Heart left ventricle (tissue), 16 donors: ENCODE results near the gene MED10. TPM values are rescaled to one million over a fixed set of nuclear protein-coding genes. Genes with fewer than 3 reads are reported as not detected.
"Not testable (repeated sequence)": the region's sequence is repeated elsewhere in the genome, so short reads cannot be mapped to it uniquely, and the experiment has no call there.

ENCODE experiments used
- ATAC-seq, 4 donors: fragments of 200-7000 bp; cut with Tn5 transposase; one replicate each; pipeline ENCODE4 v1.9.1; 2020 to 2022; ENCODE audit warnings: moderate library complexity in 4 of 4, mild to moderate bottlenecking in 3 of 4, moderate number of reproducible peaks in 1 of 4
- DNase-seq, 5 donors: peaks; one replicate each; pipeline ENCODE4 v3.0.0-alpha.2; 2020
- H3K27ac ChIP-seq, 12 donors: fragments of 200-600 bp; sonication (generic) in 4 of 12; one replicate each; pipeline versions ENCODE4 v1.5.0 to v1.8.0; 2016 to 2022; ENCODE audit warnings: mild to moderate bottlenecking in 2 of 12
- H3K27me3 ChIP-seq, 9 donors: fragments of 200-600 bp; sonication (generic) in 2 of 9; one replicate each; pipeline versions ENCODE4 v1.5.1 to v1.8.0; 2016 to 2022; ENCODE audit warnings: mild to moderate bottlenecking in 3 of 9
- H3K36me3 ChIP-seq, 9 donors: fragments of 200-600 bp; sonication (generic) in 2 of 9; one replicate each; pipeline versions ENCODE4 v1.5.0 to v1.8.0; 2018 to 2022; ENCODE audit warnings: mild to moderate bottlenecking in 2 of 9
- H3K4me1 ChIP-seq, 12 donors: fragments of 200-600 bp; sonication (generic) in 4 of 12; one replicate each; pipeline versions ENCODE4 v1.5.0 to v1.8.0; 2016 to 2022; ENCODE audit warnings: mild to moderate bottlenecking in 3 of 12
- H3K4me3 ChIP-seq, 12 donors: fragments of 200-600 bp; sonication (generic) in 4 of 12; one replicate each; pipeline versions ENCODE4 v1.5.0 to v1.8.0; 2017 to 2022; ENCODE audit warnings: mild to moderate bottlenecking in 9 of 12, moderate library complexity in 4 of 12
- H3K9me3 ChIP-seq, 12 donors: fragments of 200-600 bp; sonication (generic) in 4 of 12; one replicate each; pipeline versions ENCODE4 v1.5.0 to v1.8.0; 2016 to 2022; ENCODE audit warnings: mild to moderate bottlenecking in 1 of 12
- CTCF ChIP-seq, 12 donors: fragments of 200-600 bp; sonication (generic) in 4 of 12; IDR thresholded peaks; one replicate each; pipeline versions ENCODE4 v1.5.0 to v1.8.0; 2018 to 2022; ENCODE audit warnings: antibody characterized with exemption in 12 of 12, mild to moderate bottlenecking in 5 of 12
- POLR2A ChIP-seq, 2 donors: fragments of 450-650 bp; IDR thresholded peaks; one replicate each; pipeline ENCODE4 v1.6.1; 2017; ENCODE audit warnings: antibody characterized with exemption in 2 of 2, mild to moderate bottlenecking in 2 of 2, moderate library complexity in 2 of 2
- WGBS, 4 donors: extraction: QIAGEN DNeasy Blood & Tissue Kit in 2 of 4; methylation state at CpG; one replicate each; pipeline versions ENCODE4 v1.1.5 to v1.1.7; 2013 to 2018; 5-methylcytosine and 5-hydroxymethylcytosine counted together
- intact Hi-C, 10 donors: fragments of 100-400 bp; cut with DNase I; formaldehyde crosslinking; loops; one replicate each; pipeline versions ENCODE4 v1.11.1 to v1.14.2; 2022
- polyA plus RNA-seq, 2 donors: library from polyadenylated mRNA; stranded (reverse); fragments of 200-250 nt; gene quantifications; one replicate each; pipeline ENCODE4 v1.2.3, GENCODE V29; 2013
- total RNA-seq, 9 donors: library from RNA; depleted of rRNA in 2 of 9; stranded (reverse); fragments of >200 nt in 2 of 9; fragmentation: NEBNext Ultra II Directional in 3 of 9; extraction: Animal tissue kit (Norgen Biotek cat#: 25700) in 3 of 9; gene quantifications; one replicate each; pipeline versions ENCODE4 v1.1.0 to v1.2.4, GENCODE V29; 2016 to 2023
- donor health status: ischemic (EF 13 %, LVEDD 7.1; RV severe dilation, severe dysfunction).
- donor health status: healthy with polysubstance abuse.
- donor health status: DM: no; HTN: yes; CAD: no.
- donor health status: DM: no; HTN: no; CAD: no.
- donor health status: ischemic (EF 25% LVEDD 6.9; RV normal size, moderate dysfunction).
- donor health status: ischemic (EF 25% LVEDD 5.7; RV mildly dilated, moderate dysfunction).
- donor health status: healthy.
- donor health status: DM: yes; HTN: yes; CAD: no.
- donor health status: ischemic (EF 35%, LVEDD 5.7; RV mildly dilated, moderate dysfunction).
- donor health status: nonischemic (EF 11% LVEDD 7.7; RV severe dilation, severe dysfunction).
- donor health status: DM: yes; HTN: yes; CAD: no.
- donor health status: PGD.
- donor health status: ischemic (EF 29% LVEDD 5.4; RV normal size, mild dysfunction).
- donor health status: nonischemic (EF 23%, LVEDD 6.1; RV moderate dilation, normal function).

The MED10 gene
- total and polyA plus RNA-seq, 11 donors = 13.2 to 51.9 (median 23.9) TPM

- no peak overlapping the region for H3K4me3 ChIP-seq
- peaks cover 0 to 65% (median 45%) of the 10 kb centered on the region in 9 donors for H3K36me3 ChIP-seq
- H3K9me3 ChIP-seq = peaks cover 0 to 2% (median 0%) of the 10 kb centered on the region in 12 donors
- H3K4me1 ChIP-seq = no peaks in the 10 kb centered on the region
- ATAC-seq (no peak), DNase-seq (no peak)
- no peak overlapping the region for H3K27ac ChIP-seq
- 76 to 84% (median 81%) methylated on average over 15 to 16 of the region's 16 CpGs for WGBS, 4 donors
- TF ChIP-seq CTCF (IDR thresholded peaks at IDR 0.05) = no peak
- TF ChIP-seq POLR2A (IDR thresholded peaks at IDR 0.05) = no peak
- intact Hi-C loops = no loop called here
- no peaks in the 10 kb centered on the region for H3K27me3 ChIP-seq
Observed at GRCh38 chr5:6365977-6366590, 12.3 kb downstream of the MED10 start.

- Histone ChIP-seq H3K27me3 (no peaks in the 10 kb centered on the region), H3K9me3 (peaks cover 0 to 3% (median 0%) of the 10 kb centered on the region in 12 donors), H3K4me3 (no peak overlapping the region), H3K36me3 (peaks cover 0 to 58% (median 38%) of the 10 kb centered on the region in 9 donors), H3K27ac (no peak overlapping the region), H3K4me1 (no peaks in the 10 kb centered on the region)
- 81 to 92% (median 92%) methylated on average over 5 to 15 of the region's 15 CpGs for WGBS, 4 donors
- no peak for DNase-seq
- TF ChIP-seq POLR2A (IDR thresholded peaks at IDR 0.05) (no peak), CTCF (IDR thresholded peaks at IDR 0.05) (no peak)
- ATAC-seq = peak in 1 of 4 donors; percentile 48
- intact Hi-C loops = no loop called here
Observed at GRCh38 chr5:6365142-6365976, 13.0 kb downstream of the MED10 start.

GRCh38 chr5:6363454-6364011, 14.8 kb downstream of the MED10 start:
- WGBS, 4 donors = 97 to 100% (median 98%) methylated on average over 4 of the region's 5 CpGs
- not testable (repeated sequence) for ATAC-seq

GRCh38 chr5:6362846-6363245, 15.5 kb downstream of the MED10 start:
- no peak for TF ChIP-seq POLR2A (IDR thresholded peaks at IDR 0.05)
- TF ChIP-seq CTCF (IDR thresholded peaks at IDR 0.05) = no peak
- no peak for ATAC-seq
- intact Hi-C loops = no loop called here

More at GRCh38 chr5:6363454-6364011, 14.8 kb downstream of the MED10 start:
- H3K27me3 ChIP-seq, DNase-seq, H3K4me3 ChIP-seq, H3K4me1 ChIP-seq, intact Hi-C loops, H3K27ac ChIP-seq, H3K9me3 ChIP-seq: not testable (repeated sequence)
- H3K36me3 ChIP-seq = peaks cover 0 to 44% (median 20%) of the 10 kb centered on the region in 9 donors

More at GRCh38 chr5:6362846-6363245, 15.5 kb downstream of the MED10 start:
- 92 to 96% (median 95%) methylated on average over 7 of the region's 7 CpGs for WGBS, 4 donors
- H3K27ac ChIP-seq = no peak overlapping the region
- peaks cover 0 to 3% (median 0%) of the 10 kb centered on the region in 12 donors for H3K9me3 ChIP-seq
- DNase-seq = no peak
- no peaks in the 10 kb centered on the region for H3K4me1 ChIP-seq
- H3K27me3 ChIP-seq = no peaks in the 10 kb centered on the region
- peaks cover 0 to 45% (median 13%) of the 10 kb centered on the region in 9 donors for H3K36me3 ChIP-seq
- H3K4me3 ChIP-seq = no peak overlapping the region
